ENCODE results near the gene FSTL4. TPM values are rescaled to one million over a fixed set of nuclear protein-coding genes. Genes with fewer than 3 reads are reported as not detected.

The FSTL4 gene
- total RNA-seq, 2 donors from 2014 or later: 0.26 to 1.3 TPM

DNA sequence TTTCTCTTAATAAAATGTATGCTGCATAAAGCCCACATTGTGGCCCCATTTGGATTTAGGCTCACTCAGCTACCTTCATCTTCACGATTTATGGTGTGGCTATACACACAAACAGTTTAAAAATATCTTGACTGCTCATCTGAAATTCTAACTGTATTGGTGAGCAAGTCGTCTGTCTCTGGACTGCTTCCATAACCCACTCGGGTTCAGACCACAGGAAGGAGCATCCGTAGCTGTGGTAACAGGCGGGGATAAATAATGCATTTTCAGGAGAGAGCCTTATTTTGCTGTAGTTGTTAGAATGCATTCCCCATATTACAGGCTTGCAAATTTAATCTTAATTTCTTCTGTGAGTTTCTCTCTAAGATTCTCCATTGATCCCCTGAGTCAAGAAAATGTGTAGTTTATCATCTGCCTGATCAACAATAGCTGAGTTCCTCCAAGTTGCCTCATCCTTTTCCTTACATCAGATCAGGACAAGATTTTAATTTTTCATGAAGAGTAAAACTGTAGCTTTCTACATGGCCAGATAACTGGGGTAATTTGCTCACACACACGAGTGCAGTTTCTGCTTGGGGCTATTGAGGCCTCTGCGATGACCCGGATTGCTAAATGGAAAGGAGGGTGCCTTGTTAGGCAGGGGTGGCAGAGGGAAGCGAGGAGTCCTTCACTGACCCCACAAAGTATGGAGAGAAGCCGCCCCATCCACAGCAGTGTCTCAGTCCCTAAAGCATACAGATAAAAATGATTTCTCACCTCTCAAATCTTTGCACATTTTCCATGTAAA lies 133.9 kb downstream of the FSTL4 start:
- TF ChIP-seq, protein P1, sequence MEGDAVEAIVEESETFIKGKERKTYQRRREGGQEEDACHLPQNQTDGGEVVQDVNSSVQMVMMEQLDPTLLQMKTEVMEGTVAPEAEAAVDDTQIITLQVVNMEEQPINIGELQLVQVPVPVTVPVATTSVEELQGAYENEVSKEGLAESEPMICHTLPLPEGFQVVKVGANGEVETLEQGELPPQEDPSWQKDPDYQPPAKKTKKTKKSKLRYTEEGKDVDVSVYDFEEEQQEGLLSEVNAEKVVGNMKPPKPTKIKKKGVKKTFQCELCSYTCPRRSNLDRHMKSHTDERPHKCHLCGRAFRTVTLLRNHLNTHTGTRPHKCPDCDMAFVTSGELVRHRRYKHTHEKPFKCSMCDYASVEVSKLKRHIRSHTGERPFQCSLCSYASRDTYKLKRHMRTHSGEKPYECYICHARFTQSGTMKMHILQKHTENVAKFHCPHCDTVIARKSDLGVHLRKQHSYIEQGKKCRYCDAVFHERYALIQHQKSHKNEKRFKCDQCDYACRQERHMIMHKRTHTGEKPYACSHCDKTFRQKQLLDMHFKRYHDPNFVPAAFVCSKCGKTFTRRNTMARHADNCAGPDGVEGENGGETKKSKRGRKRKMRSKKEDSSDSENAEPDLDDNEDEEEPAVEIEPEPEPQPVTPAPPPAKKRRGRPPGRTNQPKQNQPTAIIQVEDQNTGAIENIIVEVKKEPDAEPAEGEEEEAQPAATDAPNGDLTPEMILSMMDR (IDR thresholded peaks at IDR 0.05): no peak
- no peak for TF ChIP-seq POLR2A (IDR thresholded peaks at IDR 0.05)
- intact Hi-C loops (cut with DNase I): no loop called here
- Histone ChIP-seq H3K27ac (no peak overlapping the region), H3K9me3 (no peaks in the 10 kb centered on the region), H3K4me1 (peaks cover 5% of the 10 kb centered on the region), H3K27me3 (no peaks in the 10 kb centered on the region), H3K4me3 (no peak overlapping the region), H3K36me3 (replicated peaks in 1 of 2; ENCODE audit: insufficient read depth in 1 of 2, low read depth in 2 of 2) (no peaks in the 10 kb centered on the region)
- ATAC-seq (no peak), DNase-seq (no peak)
- WGBS, 2 donors: 80 to 84% methylated on average over 10 of the region's 10 CpGs

DNA sequence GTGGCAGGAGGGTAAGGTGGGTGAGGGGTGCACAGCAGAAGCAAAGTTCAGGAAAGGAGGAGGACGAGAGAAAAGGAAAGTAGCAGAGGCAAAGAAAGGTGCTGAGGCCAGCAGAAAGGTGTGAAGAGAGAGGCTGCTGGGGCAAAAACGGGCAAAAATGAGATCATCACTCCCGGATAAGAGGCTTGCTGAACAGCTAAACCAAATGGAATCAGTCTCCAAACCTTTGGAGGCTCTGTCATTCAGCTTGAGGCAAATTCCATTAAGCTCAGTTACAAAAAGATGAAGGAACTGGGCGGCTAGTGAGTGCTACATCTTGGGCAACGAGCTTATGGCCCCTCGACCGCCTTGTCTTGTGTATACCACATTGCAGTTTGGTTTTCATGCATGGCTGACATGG lies 136.4 kb downstream of the FSTL4 start:
- intact Hi-C loops (cut with DNase I): no loop called here
- ATAC-seq: no peak
- TF ChIP-seq POLR2A (IDR thresholded peaks at IDR 0.05): no peak
- TF ChIP-seq, protein P1 (IDR thresholded peaks at IDR 0.05): no peak
- WGBS, 2 donors: 82 to 85% methylated on average over 7 of the region's 7 CpGs
- no peak for DNase-seq
- H3K27ac ChIP-seq: no peak overlapping the region
- H3K4me3 ChIP-seq: no peak overlapping the region
- no peaks in the 10 kb centered on the region for H3K4me1 ChIP-seq
- H3K36me3 ChIP-seq (replicated peaks in 1 of 2; ENCODE audit: insufficient read depth in 1 of 2, low read depth in 2 of 2): no peaks in the 10 kb centered on the region
- no peaks in the 10 kb centered on the region for H3K9me3 ChIP-seq
- H3K27me3 ChIP-seq: no peaks in the 10 kb centered on the region

DNA sequence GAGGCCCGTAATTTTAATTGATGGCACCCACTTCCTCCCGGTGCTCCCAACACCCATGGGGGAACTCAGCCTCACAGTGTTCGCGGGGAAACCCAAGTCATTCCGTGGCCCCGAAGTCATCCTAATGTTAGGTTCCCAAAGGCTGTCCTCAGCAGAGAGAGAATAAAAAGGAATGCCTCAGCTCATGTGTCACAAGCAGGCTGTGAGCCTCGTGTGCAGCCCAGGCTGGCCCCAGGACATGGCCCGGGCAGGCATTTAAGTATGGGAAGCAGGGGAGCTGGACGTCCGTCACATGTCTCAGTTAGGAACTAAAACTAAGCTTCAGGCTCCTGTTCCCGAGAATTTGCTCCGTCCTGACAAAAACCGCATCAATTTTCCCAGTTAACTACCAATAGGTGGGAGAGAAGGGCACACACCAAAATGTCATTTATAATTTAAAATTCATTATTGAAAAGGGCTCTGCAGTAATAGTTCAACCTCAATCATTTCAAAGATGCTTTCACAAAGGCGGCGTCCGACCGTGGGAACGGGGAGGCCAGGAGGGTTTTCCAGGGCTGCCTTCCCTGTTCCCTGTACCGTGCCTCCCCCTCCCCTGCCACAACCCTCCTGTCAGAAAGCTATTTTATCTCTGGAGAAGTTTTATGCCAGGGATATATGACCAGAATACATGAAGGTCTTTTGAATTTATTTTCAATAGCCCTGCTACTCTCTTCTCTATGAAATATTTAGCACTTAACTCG lies 137.3 kb downstream of the FSTL4 start:
- ATAC-seq (no peak), DNase-seq (no peak)
- H3K4me3 ChIP-seq: no peak overlapping the region
- no peaks in the 10 kb centered on the region for H3K36me3 ChIP-seq (replicated peaks in 1 of 2; ENCODE audit: insufficient read depth in 1 of 2, low read depth in 2 of 2)
- WGBS, 2 donors: 66 to 77% methylated on average over 20 of the region's 20 CpGs
- no peaks in the 10 kb centered on the region for H3K27me3 ChIP-seq
- H3K27ac ChIP-seq: no peak overlapping the region
- H3K9me3 ChIP-seq: no peaks in the 10 kb centered on the region
- no peak for TF ChIP-seq POLR2A (IDR thresholded peaks at IDR 0.05)
- TF ChIP-seq, protein P1 (IDR thresholded peaks at IDR 0.05): no peak
- H3K4me1 ChIP-seq: no peaks in the 10 kb centered on the region
- intact Hi-C loops (cut with DNase I): no loop called here

DNA sequence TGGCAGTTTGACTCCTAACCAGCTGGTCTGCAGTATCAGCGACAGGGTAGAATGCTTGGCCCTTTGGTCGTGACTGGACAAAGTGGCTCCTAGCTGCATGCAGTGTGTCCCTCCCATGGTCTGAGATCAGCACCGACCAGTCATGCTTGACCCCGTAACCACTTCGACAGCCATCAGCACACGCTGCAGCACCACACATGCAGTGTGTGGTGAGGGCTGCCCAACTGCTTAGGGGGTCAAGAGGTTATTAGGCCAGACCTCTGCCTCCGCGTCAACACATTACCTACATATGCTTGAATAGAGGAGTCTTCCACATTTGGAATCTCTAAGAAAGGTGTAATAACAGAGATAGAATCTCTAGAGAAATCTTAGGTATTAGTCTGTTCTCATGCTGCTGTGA lies 139.1 kb downstream of the FSTL4 start:
- no peaks in the 10 kb centered on the region for H3K9me3 ChIP-seq
- 69 to 72% methylated on average over 8 of the region's 8 CpGs for WGBS, 2 donors

More for the DNA sequence above, 139.1 kb downstream of the FSTL4 start:
- Histone ChIP-seq H3K36me3 (replicated peaks in 1 of 2; ENCODE audit: insufficient read depth in 1 of 2, low read depth in 2 of 2) (no peaks in the 10 kb centered on the region), H3K4me3 (no peak overlapping the region), H3K27me3 (no peaks in the 10 kb centered on the region), H3K4me1 (no peaks in the 10 kb centered on the region), H3K27ac (no peak overlapping the region)
- TF ChIP-seq POLR2A (IDR thresholded peaks at IDR 0.05): no peak
- TF ChIP-seq, protein P1 (IDR thresholded peaks at IDR 0.05): no peak
- ATAC-seq: no peak
- intact Hi-C loops (cut with DNase I): no loop called here
- no peak for DNase-seq

Data from body of pancreas (tissue), 4 donors.